HG03432 (cell line): Measurements from ENCODE around the gene ARHGAP42.
"Not testable (repeated sequence)": the region's sequence is repeated elsewhere in the genome, so short reads cannot be mapped to it uniquely, and the experiment has no call there.

Experiments used
- ATAC-seq: cut with Tn5 transposase; IDR thresholded peaks from one replicate; pipeline ENCODE4 v1.9.1; 2021; ENCODE audit warnings: mild to moderate bottlenecking, moderate library complexity; ENCODE audit not compliant: unreplicated experiment

The ARHGAP42 gene

GRCh38 chr11:100716838-100717237 is 29.8 kb downstream of the ARHGAP42 start:
- no peak for ATAC-seq

- ATAC-seq: no peak
Measured at GRCh38 chr11:100719362-100719761, 32.3 kb downstream of the ARHGAP42 start.

- ATAC-seq: no peak
Measured at GRCh38 chr11:100719809-100720221, 32.7 kb downstream of the ARHGAP42 start.

DNA sequence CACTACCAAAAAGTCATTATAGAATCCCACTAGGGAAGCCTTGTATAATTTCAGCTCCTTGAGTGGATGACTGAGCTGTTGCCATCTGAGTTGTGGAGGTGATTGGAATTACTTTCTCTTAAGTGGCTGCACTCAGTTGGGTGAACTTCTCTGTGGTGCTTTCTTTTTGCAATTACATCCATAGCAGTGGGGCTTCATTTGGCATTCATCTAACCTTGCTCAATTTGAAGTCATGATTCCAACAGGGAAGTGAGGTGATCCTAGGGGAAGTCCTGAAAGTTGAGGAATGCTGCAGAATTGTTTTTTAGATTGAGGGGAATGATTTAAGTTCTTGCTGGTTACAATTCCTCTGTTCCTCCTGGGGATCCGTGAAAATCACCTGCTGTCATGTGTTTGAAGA is 39.6 kb downstream of the ARHGAP42 start:
- no peak for ATAC-seq

DNA sequence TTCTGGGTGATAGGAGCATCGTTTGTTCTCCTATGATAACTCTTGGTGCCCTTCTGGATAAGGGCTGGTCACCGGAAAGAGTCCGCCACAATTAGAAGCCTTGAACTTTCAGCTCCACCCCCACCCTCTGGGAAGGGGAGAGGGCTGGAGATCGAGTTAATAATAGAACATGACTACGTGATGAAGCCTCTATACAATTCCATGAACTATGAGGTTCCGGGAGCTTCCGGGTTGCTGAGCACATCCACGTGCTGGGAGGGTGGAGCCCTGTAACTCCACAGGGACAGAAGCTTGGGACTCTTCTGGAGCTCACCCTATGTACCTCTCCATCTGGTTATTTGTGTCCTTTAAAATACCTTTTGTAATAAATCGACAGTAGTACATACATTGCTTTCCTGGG is 40.3 kb downstream of the ARHGAP42 start:
- ATAC-seq: no peak

DNA sequence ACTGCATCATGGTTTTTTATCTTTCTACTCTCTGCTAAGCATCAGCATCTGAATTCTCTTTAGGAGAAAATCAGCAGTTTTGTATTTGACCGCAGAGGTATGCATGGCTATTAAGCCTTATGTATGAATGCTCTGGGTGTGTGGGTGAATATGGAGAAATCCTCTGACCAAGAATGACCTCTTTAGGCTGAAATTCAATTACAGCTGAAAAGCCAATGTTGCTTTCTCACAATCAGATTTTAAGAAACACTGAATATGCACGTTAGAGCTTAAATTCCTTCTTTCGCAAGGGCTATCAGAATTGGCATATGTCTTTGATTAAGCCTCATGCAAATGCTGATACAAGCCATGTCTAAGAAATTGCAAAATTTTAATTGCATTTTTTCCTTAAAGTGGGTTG is 43.2 kb downstream of the ARHGAP42 start:
- no peak for ATAC-seq

DNA sequence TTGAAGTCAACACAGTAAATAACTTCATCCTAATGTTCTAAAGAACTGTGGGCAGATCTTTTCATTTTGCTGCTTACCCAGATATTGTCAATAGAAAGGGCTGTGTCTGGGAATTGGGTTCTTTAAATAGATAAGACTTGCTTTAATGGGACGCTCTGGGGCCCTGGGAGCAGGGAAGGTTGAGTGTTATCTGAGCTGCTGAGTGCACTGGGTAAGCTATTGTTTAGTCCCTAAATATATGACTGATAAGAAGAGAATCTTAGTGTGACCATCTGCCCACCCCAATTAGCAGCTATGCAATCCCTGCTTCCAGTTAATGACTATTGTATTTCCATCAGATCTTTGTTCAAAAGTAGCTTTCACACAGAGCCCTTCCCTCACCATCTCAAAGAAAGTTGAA is 44.4 kb downstream of the ARHGAP42 start:
- ATAC-seq: no peak

DNA sequence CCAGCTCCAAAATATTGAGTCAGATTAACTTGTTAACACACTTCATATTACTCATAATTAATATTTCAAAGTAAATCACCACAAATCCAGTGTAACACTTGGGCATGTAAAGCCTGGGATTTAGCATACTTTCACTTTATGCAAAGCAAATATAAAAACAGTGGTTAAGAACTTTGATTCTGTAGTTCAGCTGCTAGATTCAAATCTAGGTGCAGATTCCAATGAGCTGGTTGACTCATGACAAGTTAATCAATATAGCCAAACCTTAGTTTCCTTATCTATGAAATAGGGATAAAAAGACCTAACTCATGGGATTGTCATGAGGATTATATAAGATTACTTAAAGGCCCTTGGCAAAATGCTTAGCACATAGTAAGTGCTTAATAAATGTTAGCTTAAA is 45.9 kb downstream of the ARHGAP42 start:
- ATAC-seq: no peak

- ATAC-seq: peak; percentile 52
Measured at GRCh38 chr11:100734743-100735527, 47.8 kb downstream of the ARHGAP42 start.

DNA sequence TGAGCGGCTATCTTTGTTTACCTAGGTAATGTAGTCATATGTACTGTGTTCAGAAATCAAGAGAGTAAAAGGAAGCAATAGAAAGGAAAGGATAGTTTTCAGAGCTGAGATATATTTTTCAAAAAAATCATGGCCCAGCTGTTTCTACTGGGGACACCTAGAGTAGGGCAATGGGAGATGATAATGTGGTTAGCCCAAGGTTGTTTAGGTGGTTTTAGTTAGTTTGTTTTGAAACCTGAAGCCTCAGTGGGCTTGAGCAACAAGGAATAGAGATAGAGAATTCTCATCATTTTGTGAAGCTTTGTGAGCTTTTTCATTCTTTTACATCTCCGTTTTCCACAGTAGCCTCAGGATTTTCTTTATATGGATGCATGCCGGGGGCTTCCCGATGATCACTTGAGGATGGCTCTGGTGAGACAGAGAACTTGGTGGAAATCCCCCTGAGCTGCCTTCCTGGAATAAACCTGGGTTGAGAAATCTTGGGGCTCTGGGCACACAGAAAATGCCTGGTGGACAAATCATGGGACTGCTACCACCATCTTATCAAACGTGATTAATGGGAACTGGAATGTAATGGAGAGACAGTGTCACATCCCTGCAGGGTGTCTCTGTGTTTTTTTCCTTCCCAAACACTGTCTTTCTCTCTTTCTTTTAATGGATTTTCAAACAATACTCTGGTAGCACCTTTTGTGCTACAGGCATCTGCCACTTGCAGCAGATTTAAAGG is 49.0 kb downstream of the ARHGAP42 start:
- ATAC-seq: no peak

- no peak for ATAC-seq
Measured at GRCh38 chr11:100738701-100739270, 51.7 kb downstream of the ARHGAP42 start.

- ATAC-seq: no peak
Measured at GRCh38 chr11:100739666-100740065, 52.6 kb downstream of the ARHGAP42 start.

- no peak for ATAC-seq
Measured at GRCh38 chr11:100740440-100740839, 53.4 kb downstream of the ARHGAP42 start.

GRCh38 chr11:100741866-100742625 is 55.0 kb downstream of the ARHGAP42 start:
- ATAC-seq: no peak

- ATAC-seq: no peak
Measured at GRCh38 chr11:100746448-100746847, 59.4 kb downstream of the ARHGAP42 start.

DNA sequence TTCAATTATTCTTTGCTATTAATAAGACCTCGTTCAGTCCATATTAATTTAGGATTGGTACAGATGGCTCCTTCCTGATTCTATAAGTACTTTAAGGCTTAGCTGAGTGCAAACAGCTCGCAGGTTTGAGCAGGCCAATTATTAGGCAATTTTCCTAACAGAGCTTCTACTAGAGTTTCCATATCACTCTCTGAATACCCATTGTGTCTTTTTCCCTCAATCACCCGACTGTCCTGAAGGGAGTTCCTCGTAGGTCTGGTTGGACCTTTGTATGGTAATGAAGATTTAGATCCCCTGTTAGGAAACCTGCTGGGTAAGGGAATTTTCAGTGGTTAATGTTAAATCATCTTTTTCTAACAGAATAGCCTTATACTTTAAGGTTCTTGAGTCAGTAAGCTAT is 61.1 kb downstream of the ARHGAP42 start:
- ATAC-seq: no peak

- not testable (repeated sequence) for ATAC-seq
Measured at GRCh38 chr11:100749887-100750565, 62.9 kb downstream of the ARHGAP42 start.

GRCh38 chr11:100750566-100750891 is 63.4 kb downstream of the ARHGAP42 start:
- not testable (repeated sequence) for ATAC-seq

DNA sequence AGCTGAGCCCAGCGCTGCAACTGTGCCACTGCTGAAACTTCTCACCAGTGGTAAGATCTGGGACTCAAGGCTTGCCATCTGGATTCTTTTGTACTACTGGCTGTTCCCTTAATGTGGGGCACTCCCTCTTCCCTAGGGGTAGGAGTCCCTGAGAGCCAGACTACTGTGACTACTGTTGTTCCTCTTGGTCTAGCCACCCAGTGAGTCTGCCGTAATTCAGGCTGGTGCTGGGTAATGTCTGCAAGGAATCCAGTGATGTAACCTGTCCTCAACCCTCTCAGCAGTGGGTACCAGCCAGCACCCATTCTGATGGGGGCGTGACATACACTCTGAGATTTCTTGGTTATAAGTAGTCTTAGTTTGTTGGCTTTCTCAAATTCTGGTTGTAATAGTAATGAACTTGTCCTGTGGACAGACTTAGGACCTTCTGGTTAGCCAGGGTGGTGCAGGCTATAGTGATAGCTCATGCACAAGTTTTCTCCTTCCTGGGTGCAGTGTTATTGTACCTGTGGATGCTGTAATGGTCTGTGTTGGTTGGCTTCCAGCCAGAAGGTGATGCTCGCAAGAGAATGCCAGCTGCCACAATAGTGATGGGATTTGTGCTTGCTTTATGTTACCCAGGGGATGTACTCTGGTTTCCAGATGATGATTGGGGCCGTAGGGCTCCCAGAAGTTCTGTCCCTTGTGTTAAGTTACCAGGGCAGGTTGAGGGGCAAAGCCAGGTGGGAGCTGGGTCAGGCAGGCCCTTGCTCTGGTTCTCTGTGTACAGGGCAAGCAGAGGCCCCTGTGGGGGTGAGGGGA is 65.5 kb downstream of the ARHGAP42 start:
- ATAC-seq: no peak

- ATAC-seq: no peak
Measured at GRCh38 chr11:100753172-100753543, 66.1 kb downstream of the ARHGAP42 start.
